ENCODE data around the gene KRT5. TPM values are rescaled to one million over a fixed set of nuclear protein-coding genes. Genes with fewer than 3 reads are reported as not detected.

The KRT5 gene
- total RNA-seq, 6 experiments from 2014 or later = not detected

DNA sequence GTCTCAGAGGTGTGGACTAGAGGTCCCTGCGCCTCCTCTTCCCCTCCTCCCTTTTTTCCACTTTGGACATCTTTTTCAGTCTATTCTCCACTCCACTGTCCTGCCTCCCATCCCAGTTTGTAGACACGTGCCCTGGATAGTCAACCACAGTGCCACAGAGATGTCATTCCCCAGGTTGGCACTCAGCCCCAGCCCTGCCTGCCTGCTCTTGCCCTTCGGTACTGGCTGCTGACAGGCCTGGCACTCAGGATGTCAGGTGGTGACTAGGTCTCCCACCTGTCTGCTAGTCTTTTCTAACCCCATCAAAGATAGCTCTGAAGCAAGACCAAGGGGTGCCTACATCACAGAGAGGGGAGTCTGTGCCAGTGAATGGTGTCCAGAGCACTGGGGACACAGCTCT lies 16.9 kb upstream of the KRT5 start:
- TF ChIP-seq, protein P1, sequence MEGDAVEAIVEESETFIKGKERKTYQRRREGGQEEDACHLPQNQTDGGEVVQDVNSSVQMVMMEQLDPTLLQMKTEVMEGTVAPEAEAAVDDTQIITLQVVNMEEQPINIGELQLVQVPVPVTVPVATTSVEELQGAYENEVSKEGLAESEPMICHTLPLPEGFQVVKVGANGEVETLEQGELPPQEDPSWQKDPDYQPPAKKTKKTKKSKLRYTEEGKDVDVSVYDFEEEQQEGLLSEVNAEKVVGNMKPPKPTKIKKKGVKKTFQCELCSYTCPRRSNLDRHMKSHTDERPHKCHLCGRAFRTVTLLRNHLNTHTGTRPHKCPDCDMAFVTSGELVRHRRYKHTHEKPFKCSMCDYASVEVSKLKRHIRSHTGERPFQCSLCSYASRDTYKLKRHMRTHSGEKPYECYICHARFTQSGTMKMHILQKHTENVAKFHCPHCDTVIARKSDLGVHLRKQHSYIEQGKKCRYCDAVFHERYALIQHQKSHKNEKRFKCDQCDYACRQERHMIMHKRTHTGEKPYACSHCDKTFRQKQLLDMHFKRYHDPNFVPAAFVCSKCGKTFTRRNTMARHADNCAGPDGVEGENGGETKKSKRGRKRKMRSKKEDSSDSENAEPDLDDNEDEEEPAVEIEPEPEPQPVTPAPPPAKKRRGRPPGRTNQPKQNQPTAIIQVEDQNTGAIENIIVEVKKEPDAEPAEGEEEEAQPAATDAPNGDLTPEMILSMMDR (IDR thresholded peaks at IDR 0.05) = no peak
- Mint-ChIP-seq H3K4me1 (ENCODE audit: low read depth) (peaks cover 14% of the 10 kb centered on the region), H3K36me3 (ENCODE audit: low read depth) (no peaks in the 10 kb centered on the region), H3K4me3 (no peak overlapping the region), H3K27me3 (ENCODE audit: insufficient read depth) (peaks cover 28% of the 10 kb centered on the region), H3K9me3 (no peaks in the 10 kb centered on the region), H3K27ac (no peak overlapping the region)
- DNase-seq = no peak

DNA sequence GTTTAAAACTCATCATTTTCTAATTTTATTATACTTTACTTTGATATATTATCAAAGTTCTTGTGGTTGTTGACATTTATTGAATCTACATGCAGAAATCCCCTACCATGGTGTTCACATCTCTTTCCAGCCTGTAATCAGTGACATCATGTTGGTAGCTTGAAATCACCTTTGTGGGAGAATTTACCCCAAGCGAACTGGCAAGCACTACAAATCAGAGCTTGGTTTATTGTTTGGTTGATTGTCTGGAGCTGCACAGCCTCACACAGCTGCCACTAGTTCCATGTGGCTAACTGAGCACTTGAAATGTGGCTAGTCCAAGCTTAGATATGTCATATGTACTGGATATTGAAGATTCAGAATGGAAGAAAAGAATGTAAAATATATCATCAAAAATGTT lies 15.4 kb upstream of the KRT5 start:
- Mint-ChIP-seq H3K36me3 (ENCODE audit: low read depth) (no peaks in the 10 kb centered on the region), H3K27me3 (ENCODE audit: insufficient read depth) (peaks cover 37% of the 10 kb centered on the region), H3K4me1 (ENCODE audit: low read depth) (peaks cover 14% of the 10 kb centered on the region), H3K9me3 (no peaks in the 10 kb centered on the region), H3K27ac (no peak overlapping the region), H3K4me3 (no peak overlapping the region)
- DNase-seq = no peak
- TF ChIP-seq, protein P1 (IDR thresholded peaks at IDR 0.05) = no peak

DNA sequence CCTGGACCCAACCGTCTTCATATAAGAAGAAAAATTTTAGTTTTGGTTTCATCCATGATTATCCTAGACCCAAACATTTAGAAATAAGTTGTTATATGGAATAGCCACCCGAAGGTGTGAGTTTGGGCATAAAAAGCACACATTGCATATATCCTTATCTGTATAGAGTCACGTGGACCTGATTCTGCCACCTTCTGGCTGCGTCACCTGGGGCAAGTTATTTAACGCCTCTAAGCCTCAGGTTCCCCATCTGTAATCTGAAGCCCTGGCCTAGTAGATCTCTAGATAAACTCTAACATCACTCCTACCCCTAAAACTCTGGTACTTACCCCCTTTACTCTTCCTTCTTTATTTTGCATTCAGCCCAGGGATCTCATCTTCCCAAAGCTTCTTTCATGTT lies 14.3 kb upstream of the KRT5 start:
- H3K4me3 Mint-ChIP-seq = no peak overlapping the region
- no peak for DNase-seq
- no peaks in the 10 kb centered on the region for H3K9me3 Mint-ChIP-seq
- no peak overlapping the region for H3K27ac Mint-ChIP-seq
- peaks cover 12% of the 10 kb centered on the region for H3K4me1 Mint-ChIP-seq (ENCODE audit: low read depth)
- peaks cover 44% of the 10 kb centered on the region for H3K27me3 Mint-ChIP-seq (ENCODE audit: insufficient read depth)
- TF ChIP-seq, protein P1 (IDR thresholded peaks at IDR 0.05) = no peak
- no peaks in the 10 kb centered on the region for H3K36me3 Mint-ChIP-seq (ENCODE audit: low read depth)

DNA sequence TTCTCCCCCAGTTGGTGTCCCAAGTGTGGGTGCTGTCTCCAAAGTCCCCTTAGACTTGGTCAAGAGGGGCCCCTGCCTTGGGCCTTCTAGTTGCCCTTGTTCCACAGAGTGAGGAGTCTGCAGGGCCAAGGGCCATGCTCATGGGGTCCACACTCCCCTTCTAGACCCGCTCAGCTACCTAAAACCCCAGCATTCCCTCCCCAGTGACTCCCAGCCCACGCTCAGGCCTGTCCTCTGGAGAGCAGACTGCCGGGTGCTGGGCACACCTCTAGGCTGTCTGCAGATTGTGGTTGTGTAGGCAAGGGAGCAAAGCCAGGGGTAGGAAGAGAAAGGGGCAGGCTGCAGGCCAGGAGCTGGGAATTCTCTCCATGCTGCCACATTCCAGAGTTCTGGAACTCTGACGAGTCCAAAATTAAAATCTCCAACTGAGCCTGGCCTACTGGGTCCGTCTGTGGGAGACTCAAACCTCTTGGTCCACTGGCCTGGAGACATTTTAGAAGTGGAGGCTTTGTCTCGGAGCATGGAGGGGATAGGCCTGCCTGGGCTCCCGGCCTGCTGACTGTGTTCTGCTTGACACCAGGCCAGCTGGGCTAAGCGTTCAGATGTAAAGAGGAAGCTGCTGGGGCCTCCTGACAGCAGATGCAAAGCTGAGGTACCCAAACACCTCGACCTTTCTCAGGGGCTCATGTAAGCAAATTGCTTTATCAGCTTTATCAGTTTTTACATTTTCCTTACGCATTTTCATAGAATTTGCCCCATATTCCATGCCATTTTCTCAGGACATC lies 13.7 kb upstream of the KRT5 start:
- TF ChIP-seq, protein P1 (IDR thresholded peaks at IDR 0.05) = no peak
- DNase-seq = no peak
- Mint-ChIP-seq H3K4me1 (ENCODE audit: low read depth) (peaks cover 5% of the 10 kb centered on the region), H3K36me3 (ENCODE audit: low read depth) (no peaks in the 10 kb centered on the region), H3K4me3 (no peak overlapping the region), H3K27me3 (ENCODE audit: insufficient read depth) (peaks cover 47% of the 10 kb centered on the region), H3K9me3 (no peaks in the 10 kb centered on the region), H3K27ac (no peak overlapping the region)

DNA sequence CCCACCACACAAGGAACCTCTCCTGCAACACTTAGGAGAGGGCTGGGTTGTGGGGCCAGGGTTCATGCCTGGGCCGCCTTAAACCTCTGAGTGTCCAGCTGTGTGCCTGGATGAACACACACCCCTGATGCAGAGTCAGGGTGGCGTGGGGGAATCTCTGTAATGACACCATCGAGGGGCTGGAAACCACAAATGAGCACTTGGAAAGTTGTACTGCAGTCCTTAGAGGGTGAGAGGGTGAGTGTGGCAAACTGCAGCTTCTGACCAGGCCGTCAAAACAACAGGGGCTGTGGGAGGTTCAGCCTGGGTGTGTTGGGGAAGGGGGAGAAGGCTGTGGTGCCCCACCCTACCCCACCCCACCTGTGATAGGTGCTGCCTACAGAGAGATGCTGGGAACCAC lies 12.4 kb upstream of the KRT5 start:
- no peak overlapping the region for H3K27ac Mint-ChIP-seq
- TF ChIP-seq, protein P1 (IDR thresholded peaks at IDR 0.05) = no peak
- no peaks in the 10 kb centered on the region for H3K36me3 Mint-ChIP-seq (ENCODE audit: low read depth)
- no peak overlapping the region for H3K4me3 Mint-ChIP-seq
- DNase-seq = no peak
- no peaks in the 10 kb centered on the region for H3K4me1 Mint-ChIP-seq (ENCODE audit: low read depth)
- peaks cover 50% of the 10 kb centered on the region for H3K27me3 Mint-ChIP-seq (ENCODE audit: insufficient read depth)
- no peaks in the 10 kb centered on the region for H3K9me3 Mint-ChIP-seq
